BLaER1 treated with 17β-estradiol and CSF1 and Interleukin-3, amounts not matched to agents 10 nM and 100 nM (cell line): Measurements from ENCODE around the gene ROR1.

Source experiments
- H3K27ac ChIP-seq, 11 experiments: shearing (Covaris generic); formaldehyde crosslinking; 2 replicates each; pipeline ENCODE4 v1.8.1; 2022
- H3K27me3 ChIP-seq, 11 experiments: shearing (Covaris generic); formaldehyde crosslinking; 2 replicates each; pipeline ENCODE4 v1.8.1; 2022
- H3K36me3 ChIP-seq, 11 experiments: shearing (Covaris generic); formaldehyde crosslinking; 2 replicates each; pipeline ENCODE4 v1.8.1; 2022
- H3K4me1 ChIP-seq, 10 experiments: shearing (Covaris generic); formaldehyde crosslinking; 2 replicates each; pipeline ENCODE4 v1.8.1; 2022
- H3K4me2 ChIP-seq, 11 experiments: shearing (Covaris generic); formaldehyde crosslinking; 2 replicates each; pipeline ENCODE4 v1.8.1; 2022
- H3K4me3 ChIP-seq, 10 experiments: shearing (Covaris generic); formaldehyde crosslinking; 2 replicates each; pipeline ENCODE4 v1.8.1; 2022
- H3K9ac ChIP-seq, 11 experiments: shearing (Covaris generic); formaldehyde crosslinking; 2 replicates each; pipeline ENCODE4 v1.8.1; 2022
- H3K9me3 ChIP-seq, 11 experiments: shearing (Covaris generic); formaldehyde crosslinking; replicated peaks in 1 of 11; 2 replicates each; pipeline ENCODE4 v1.8.1; 2022
- H4K20me1 ChIP-seq, 11 experiments: shearing (Covaris generic); formaldehyde crosslinking; 2 replicates each; pipeline ENCODE4 v1.8.1; 2022
- Cebpa-rat ChIP-seq, 11 experiments: shearing (Covaris generic); IDR thresholded peaks; 2 replicates each; pipeline ENCODE4 v1.8.1; 2022

The ROR1 gene

DNA sequence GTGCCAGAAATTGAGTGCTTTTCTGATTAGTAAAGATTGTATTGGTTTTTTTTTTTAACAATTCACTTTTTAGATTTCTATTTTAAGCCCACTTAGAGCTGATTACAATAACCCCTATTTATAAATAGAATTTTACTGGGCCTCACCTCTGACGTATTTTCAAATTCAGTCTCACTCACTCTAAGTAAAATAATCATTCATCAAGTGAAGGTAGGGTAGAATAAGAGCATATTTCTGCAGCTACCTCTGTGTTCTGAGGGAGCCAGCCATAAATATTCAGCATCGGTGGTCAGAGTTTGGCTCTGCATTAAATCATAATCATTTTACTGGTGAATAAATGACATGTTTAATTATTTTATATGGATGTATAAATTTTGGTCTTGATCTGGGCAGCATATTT, 333.8 kb downstream of the ROR1 start:
- no peak overlapping the region for H3K4me3 ChIP-seq
- no peak overlapping the region for H3K9ac ChIP-seq
- no peaks in the 10 kb centered on the region for H3K9me3 ChIP-seq
- no peaks in the 10 kb centered on the region for H3K4me1 ChIP-seq
- H3K36me3 ChIP-seq, result no peaks in the 10 kb centered on the region
- TF ChIP-seq Cebpa-rat (IDR thresholded peaks at IDR 0.05), result no peak
- H3K27me3 ChIP-seq, result no peaks in the 10 kb centered on the region
- H3K27ac ChIP-seq, result no peak overlapping the region
- H4K20me1 ChIP-seq, result no peaks in the 10 kb centered on the region
- H3K4me2 ChIP-seq, result no peak overlapping the region

DNA sequence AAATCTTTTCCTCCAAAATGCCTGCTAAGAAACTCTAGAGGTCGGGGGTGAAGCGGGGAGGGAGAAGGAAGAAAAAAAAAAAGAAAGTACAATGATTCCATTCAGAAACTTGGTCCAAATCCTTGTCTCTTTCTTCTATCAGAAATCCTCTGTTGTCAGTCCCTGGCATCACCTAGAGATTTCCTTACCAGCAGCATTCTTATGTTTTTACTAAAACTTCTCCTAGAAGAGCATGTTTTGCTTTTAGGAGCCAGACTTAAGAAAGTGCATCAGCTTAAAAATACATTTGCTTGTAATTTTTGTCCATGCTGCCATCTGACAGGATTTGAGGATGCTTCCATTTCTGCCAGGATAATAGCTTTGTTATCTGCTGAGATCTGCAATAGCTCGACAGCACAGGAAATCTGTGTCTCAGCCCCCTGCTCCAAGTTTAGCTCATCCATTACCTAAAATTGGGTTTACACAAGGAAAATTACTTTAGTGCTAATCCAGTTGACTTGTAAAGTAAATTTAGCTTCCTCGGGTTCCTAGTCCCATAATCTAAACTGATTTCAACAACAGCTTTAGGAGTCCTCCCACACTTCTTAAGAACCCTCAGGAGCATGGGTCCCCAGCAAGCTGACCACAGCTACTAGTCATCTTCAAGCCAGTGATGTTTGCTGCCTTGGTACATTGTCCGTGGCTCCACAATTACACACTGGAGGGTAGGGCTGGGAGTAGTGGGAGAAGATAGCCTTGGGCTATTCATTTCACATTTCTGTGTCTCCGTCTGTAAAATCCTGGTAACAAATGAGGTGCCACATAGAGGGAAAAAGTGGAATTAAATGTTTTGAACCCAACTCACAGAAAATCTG, 337.3 kb downstream of the ROR1 start:
- Histone ChIP-seq H3K4me1 (no peaks in the 10 kb centered on the region), H3K27ac (no peak overlapping the region), H3K27me3 (no peaks in the 10 kb centered on the region), H3K4me2 (no peak overlapping the region), H3K9me3 (no peaks in the 10 kb centered on the region), H4K20me1 (no peaks in the 10 kb centered on the region), H3K4me3 (no peak overlapping the region), H3K36me3 (no peaks in the 10 kb centered on the region), H3K9ac (no peak overlapping the region)
- TF ChIP-seq Cebpa-rat (IDR thresholded peaks at IDR 0.05), result no peak

GRCh38 chr1:64111787-64112186, 338.0 kb downstream of the ROR1 start:
- Histone ChIP-seq H3K4me3 (no peak overlapping the region), H3K9ac (no peak overlapping the region), H3K4me2 (no peak overlapping the region), H3K27ac (no peak overlapping the region), H3K4me1 (no peaks in the 10 kb centered on the region), H4K20me1 (no peaks in the 10 kb centered on the region), H3K9me3 (no peaks in the 10 kb centered on the region), H3K36me3 (no peaks in the 10 kb centered on the region), H3K27me3 (no peaks in the 10 kb centered on the region)
- TF ChIP-seq Cebpa-rat (IDR thresholded peaks at IDR 0.05), result no peak

GRCh38 chr1:64112281-64112680, 338.5 kb downstream of the ROR1 start:
- TF ChIP-seq Cebpa-rat (IDR thresholded peaks at IDR 0.05), result no peak
- Histone ChIP-seq H4K20me1 (no peaks in the 10 kb centered on the region), H3K4me2 (no peak overlapping the region), H3K27me3 (no peaks in the 10 kb centered on the region), H3K4me1 (no peaks in the 10 kb centered on the region), H3K27ac (no peak overlapping the region), H3K9ac (no peak overlapping the region), H3K4me3 (no peak overlapping the region), H3K36me3 (no peaks in the 10 kb centered on the region), H3K9me3 (no peaks in the 10 kb centered on the region)

- Histone ChIP-seq H3K36me3 (no peaks in the 10 kb centered on the region), H3K9me3 (no peaks in the 10 kb centered on the region), H3K9ac (no peak overlapping the region), H3K27ac (no peak overlapping the region), H3K4me3 (no peak overlapping the region), H4K20me1 (no peaks in the 10 kb centered on the region), H3K4me2 (no peak overlapping the region), H3K27me3 (no peaks in the 10 kb centered on the region), H3K4me1 (no peaks in the 10 kb centered on the region)
- no peak for TF ChIP-seq Cebpa-rat (IDR thresholded peaks at IDR 0.05)
Observed at GRCh38 chr1:64114012-64114525, 340.3 kb downstream of the ROR1 start.

GRCh38 chr1:64116537-64116936, 342.7 kb downstream of the ROR1 start:
- Histone ChIP-seq H3K4me3 (no peak overlapping the region), H3K9me3 (no peaks in the 10 kb centered on the region), H4K20me1 (no peaks in the 10 kb centered on the region), H3K9ac (no peak overlapping the region), H3K4me1 (no peaks in the 10 kb centered on the region), H3K27ac (no peak overlapping the region), H3K36me3 (no peaks in the 10 kb centered on the region), H3K4me2 (no peak overlapping the region), H3K27me3 (no peaks in the 10 kb centered on the region)
- no peak for TF ChIP-seq Cebpa-rat (IDR thresholded peaks at IDR 0.05)

- Histone ChIP-seq H3K4me2 (no peak overlapping the region), H3K4me1 (no peaks in the 10 kb centered on the region), H3K27me3 (no peaks in the 10 kb centered on the region), H3K9me3 (no peaks in the 10 kb centered on the region), H3K9ac (no peak overlapping the region), H3K27ac (no peak overlapping the region), H4K20me1 (no peaks in the 10 kb centered on the region), H3K4me3 (no peak overlapping the region), H3K36me3 (no peaks in the 10 kb centered on the region)
- no peak for TF ChIP-seq Cebpa-rat (IDR thresholded peaks at IDR 0.05)
Observed at GRCh38 chr1:64117492-64117891, 343.7 kb downstream of the ROR1 start.

DNA sequence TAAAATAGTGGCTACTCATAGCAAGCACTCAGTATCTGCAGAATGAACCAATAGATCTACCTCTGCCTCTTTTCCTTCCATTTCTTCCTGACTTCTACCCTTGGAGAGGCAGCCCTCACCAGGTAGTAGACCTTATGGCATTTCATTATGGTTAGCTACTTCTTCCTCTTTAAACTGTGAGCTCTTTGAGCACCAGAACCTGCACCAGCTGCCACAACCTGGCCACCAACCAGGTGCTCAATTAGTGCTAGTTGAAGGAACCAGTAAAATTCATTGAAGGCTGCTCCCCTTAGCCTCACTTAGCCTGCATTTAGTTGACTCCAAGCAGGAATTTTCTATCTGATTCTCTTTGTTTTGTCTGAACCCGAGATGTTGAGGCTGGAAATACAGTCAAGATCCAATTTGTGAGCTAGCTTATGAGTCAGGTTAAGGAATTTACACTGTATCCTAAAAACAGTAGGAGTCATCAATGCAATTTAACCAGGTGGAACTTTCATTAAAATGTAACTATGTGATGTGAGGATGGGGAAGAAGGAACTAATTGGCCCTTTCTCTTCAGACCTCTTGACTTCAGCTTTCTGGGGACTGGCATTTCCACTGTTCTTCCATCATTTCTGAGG, 348.1 kb downstream of the ROR1 start:
- no peaks in the 10 kb centered on the region for H3K27me3 ChIP-seq
- H4K20me1 ChIP-seq, result no peaks in the 10 kb centered on the region
- no peak overlapping the region for H3K4me2 ChIP-seq
- H3K27ac ChIP-seq, result no peak overlapping the region
- H3K9ac ChIP-seq, result no peak overlapping the region
- no peaks in the 10 kb centered on the region for H3K4me1 ChIP-seq
- TF ChIP-seq Cebpa-rat (IDR thresholded peaks at IDR 0.05), result no peak
- no peaks in the 10 kb centered on the region for H3K36me3 ChIP-seq
- H3K4me3 ChIP-seq, result no peak overlapping the region
- H3K9me3 ChIP-seq, result no peaks in the 10 kb centered on the region

DNA sequence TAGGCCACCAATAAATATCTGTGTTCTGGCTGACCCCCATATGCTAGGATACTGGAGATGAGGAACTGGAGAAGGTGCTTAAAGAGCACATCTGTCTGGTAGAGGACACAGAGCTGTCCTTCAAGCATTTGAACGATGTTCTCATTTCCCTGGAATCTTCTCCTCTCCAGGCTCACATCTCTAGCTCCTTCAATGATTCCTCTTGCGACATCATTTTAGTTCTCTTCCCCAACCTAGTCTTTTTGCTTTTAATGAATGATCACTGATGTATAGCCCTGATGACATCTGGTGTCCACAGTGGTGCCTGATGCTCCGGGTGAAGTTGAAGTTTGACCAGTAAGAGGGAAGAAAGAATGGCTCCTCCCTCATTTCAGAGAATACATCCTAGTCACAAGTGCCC, 348.8 kb downstream of the ROR1 start:
- peak in 2 of 11 experiments; percentile 10 to 51; a peak in 2 of 22 replicates for TF ChIP-seq Cebpa-rat (IDR thresholded peaks at IDR 0.05)
- no peak overlapping the region for H3K9ac ChIP-seq
- no peaks in the 10 kb centered on the region for H4K20me1 ChIP-seq
- H3K4me1 ChIP-seq, result no peaks in the 10 kb centered on the region
- H3K27ac ChIP-seq, result no peak overlapping the region
- no peaks in the 10 kb centered on the region for H3K9me3 ChIP-seq
- no peaks in the 10 kb centered on the region for H3K36me3 ChIP-seq
- no peak overlapping the region for H3K4me3 ChIP-seq
- no peak overlapping the region for H3K4me2 ChIP-seq
- H3K27me3 ChIP-seq, result no peaks in the 10 kb centered on the region
